MCF 10A (cell line): ENCODE measurements around the gene SMG6. TPM values are rescaled to one million over a fixed set of nuclear protein-coding genes. Genes with fewer than 3 reads are reported as not detected.

Experiments
- BruUV-seq: library from RNA; stranded (reverse); fragments of 400-500 nt; replicated peaks from 2 replicates; lab custom pipeline; 2021; lab: Mats Ljungman, UMichigan
- CTCF ChIA-PET: fragments of 300-600 bp; sonication (Branson Sonifier 250); formaldehyde crosslinking; extraction: SDS; loops from one replicate; lab custom pipeline; 2021; ENCODE audit warnings: antibody characterized with exemption, inconsistent platforms; lab: Yijun Ruan, JAX
- POLR2A ChIA-PET: fragments of 300-600, 350-650 bp; sonication (Branson Sonifier 250); formaldehyde crosslinking; extraction: SDS; loops from one replicate; lab custom pipeline; 2020; ENCODE audit warnings: antibody characterized with exemption, inconsistent platforms; lab: Yijun Ruan, JAX
- DNase-seq: peaks from one replicate; pipeline ENCODE4 v3.0.0-alpha.2; 2018; ENCODE audit not compliant: unreplicated experiment
- H3K27ac Mint-ChIP-seq: one replicate; pipeline ENCODE4 v1.8.0; 2022; ENCODE audit warnings: mild to moderate bottlenecking, low read depth, mixed read lengths; ENCODE audit not compliant: unreplicated experiment
- H3K27me3 Mint-ChIP-seq: one replicate; pipeline ENCODE4 v1.8.0; 2022; ENCODE audit warnings: mixed read lengths; ENCODE audit not compliant: insufficient read depth, unreplicated experiment
- H3K36me3 Mint-ChIP-seq: one replicate; pipeline ENCODE4 v1.8.0; 2022; ENCODE audit warnings: mild to moderate bottlenecking, moderate library complexity, mixed read lengths; ENCODE audit not compliant: insufficient read depth, unreplicated experiment
- H3K4me1 Mint-ChIP-seq: one replicate; pipeline ENCODE4 v1.8.0; 2022; ENCODE audit warnings: mixed read lengths; ENCODE audit not compliant: insufficient read depth, unreplicated experiment
- H3K4me3 Mint-ChIP-seq: one replicate; pipeline ENCODE4 v1.8.0; 2022; ENCODE audit warnings: mild to moderate bottlenecking, moderate library complexity, mixed read lengths; ENCODE audit not compliant: unreplicated experiment
- H3K9me3 Mint-ChIP-seq: one replicate; pipeline ENCODE4 v1.8.0; 2022; ENCODE audit warnings: mixed read lengths; ENCODE audit not compliant: unreplicated experiment
- intact Hi-C: fragments of 100-400 bp; cut with micrococcal nuclease; formaldehyde crosslinking; loops from 2 replicates; pipeline ENCODE4 v1.14.1; 2022
- total RNA-seq: library from RNA; stranded (reverse); gene quantifications from 2 replicates; pipeline ENCODE4 v1.2.3, GENCODE V29; 2022
- TF ChIP-seq, protein P1 (sequence below): fragments of 200-600 bp; IDR thresholded peaks from one replicate; pipeline ENCODE4 v1.8.0; 2022; ENCODE audit warnings: antibody characterized with exemption, mild to moderate bottlenecking; ENCODE audit not compliant: unreplicated experiment

The SMG6 gene
- total RNA-seq, 1 experiment from 2014 or later, result 17.0 TPM

- H3K4me1 Mint-ChIP-seq, result no peaks in the 10 kb centered on the region
- H3K27ac Mint-ChIP-seq, result no peak overlapping the region
- TF ChIP-seq, protein P1, sequence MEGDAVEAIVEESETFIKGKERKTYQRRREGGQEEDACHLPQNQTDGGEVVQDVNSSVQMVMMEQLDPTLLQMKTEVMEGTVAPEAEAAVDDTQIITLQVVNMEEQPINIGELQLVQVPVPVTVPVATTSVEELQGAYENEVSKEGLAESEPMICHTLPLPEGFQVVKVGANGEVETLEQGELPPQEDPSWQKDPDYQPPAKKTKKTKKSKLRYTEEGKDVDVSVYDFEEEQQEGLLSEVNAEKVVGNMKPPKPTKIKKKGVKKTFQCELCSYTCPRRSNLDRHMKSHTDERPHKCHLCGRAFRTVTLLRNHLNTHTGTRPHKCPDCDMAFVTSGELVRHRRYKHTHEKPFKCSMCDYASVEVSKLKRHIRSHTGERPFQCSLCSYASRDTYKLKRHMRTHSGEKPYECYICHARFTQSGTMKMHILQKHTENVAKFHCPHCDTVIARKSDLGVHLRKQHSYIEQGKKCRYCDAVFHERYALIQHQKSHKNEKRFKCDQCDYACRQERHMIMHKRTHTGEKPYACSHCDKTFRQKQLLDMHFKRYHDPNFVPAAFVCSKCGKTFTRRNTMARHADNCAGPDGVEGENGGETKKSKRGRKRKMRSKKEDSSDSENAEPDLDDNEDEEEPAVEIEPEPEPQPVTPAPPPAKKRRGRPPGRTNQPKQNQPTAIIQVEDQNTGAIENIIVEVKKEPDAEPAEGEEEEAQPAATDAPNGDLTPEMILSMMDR, result peak; percentile 29
- intact Hi-C loops, result no loop called here
- POLR2A ChIA-PET, result interaction anchor here (0.6 kb wide), 1 partner anchor 100 kb away, joined by 4 read pairs; no protein-coding TSS in a partner anchor
- no peaks in the 10 kb centered on the region for H3K27me3 Mint-ChIP-seq
- no peak for DNase-seq
- BruUV-seq, result no TSS peak
- CTCF ChIA-PET, result interaction anchor here (0.6 to 3.1 kb wide), 3 partner anchors 160 to 256 kb away, joined by 3 to 19 read pairs (median 3); no protein-coding TSS in a partner anchor
- no peaks in the 10 kb centered on the region for H3K36me3 Mint-ChIP-seq
- no peaks in the 10 kb centered on the region for H3K9me3 Mint-ChIP-seq
- H3K4me3 Mint-ChIP-seq, result no peak overlapping the region
These were observed 244.7 kb downstream of the SMG6 start for GRCh38 chr17:2058586-2059546.

DNA sequence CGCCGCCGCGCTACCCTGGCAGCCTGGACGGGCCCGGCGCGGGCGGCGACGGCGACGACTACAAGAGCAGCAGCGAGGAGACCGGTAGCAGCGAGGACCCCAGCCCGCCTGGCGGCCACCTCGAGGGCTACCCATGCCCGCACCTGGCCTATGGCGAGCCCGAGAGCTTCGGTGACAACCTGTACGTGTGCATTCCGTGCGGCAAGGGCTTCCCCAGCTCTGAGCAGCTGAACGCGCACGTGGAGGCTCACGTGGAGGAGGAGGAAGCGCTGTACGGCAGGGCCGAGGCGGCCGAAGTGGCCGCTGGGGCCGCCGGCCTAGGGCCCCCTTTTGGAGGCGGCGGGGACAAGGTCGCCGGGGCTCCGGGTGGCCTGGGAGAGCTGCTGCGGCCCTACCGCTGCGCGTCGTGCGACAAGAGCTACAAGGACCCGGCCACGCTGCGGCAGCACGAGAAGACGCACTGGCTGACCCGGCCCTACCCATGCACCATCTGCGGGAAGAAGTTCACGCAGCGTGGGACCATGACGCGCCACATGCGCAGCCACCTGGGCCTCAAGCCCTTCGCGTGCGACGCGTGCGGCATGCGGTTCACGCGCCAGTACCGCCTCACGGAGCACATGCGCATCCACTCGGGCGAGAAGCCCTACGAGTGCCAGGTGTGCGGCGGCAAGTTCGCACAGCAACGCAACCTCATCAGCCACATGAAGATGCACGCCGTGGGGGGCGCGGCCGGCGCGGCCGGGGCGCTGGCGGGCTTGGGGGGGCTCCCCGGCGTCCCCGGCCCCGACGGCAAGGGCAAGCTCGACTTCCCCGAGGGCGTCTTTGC lies 245.6 kb downstream of the SMG6 start:
- intact Hi-C loops, result no loop called here
- POLR2A ChIA-PET, result no interaction called here
- H3K4me1 Mint-ChIP-seq, result peaks cover 5% of the 10 kb centered on the region

DNA sequence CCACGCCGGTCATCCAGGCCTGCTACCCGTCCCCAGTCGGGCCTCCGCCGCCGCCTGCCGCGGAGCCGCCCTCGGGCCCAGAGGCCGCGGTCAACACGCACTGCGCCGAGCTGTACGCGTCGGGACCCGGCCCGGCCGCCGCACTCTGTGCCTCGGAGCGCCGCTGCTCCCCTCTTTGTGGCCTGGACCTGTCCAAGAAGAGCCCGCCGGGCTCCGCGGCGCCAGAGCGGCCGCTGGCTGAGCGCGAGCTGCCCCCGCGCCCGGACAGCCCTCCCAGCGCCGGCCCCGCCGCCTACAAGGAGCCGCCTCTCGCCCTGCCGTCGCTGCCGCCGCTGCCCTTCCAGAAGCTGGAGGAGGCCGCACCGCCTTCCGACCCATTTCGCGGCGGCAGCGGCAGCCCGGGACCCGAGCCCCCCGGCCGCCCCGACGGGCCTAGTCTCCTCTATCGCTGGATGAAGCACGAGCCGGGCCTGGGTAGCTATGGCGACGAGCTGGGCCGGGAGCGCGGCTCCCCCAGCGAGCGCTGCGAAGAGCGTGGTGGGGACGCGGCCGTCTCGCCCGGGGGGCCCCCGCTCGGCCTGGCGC lies 246.3 kb downstream of the SMG6 start:
- ChIA-PET POLR2A (interaction anchor here (0.6 kb wide), 1 partner anchor 1833 kb away, joined by 3 read pairs; no protein-coding TSS in a partner anchor), CTCF (interaction anchor here (3.1 kb wide), 1 partner anchor 188 kb away, joined by 19 read pairs; no protein-coding TSS in a partner anchor)
- H3K4me1 Mint-ChIP-seq, result peaks cover 5% of the 10 kb centered on the region
- no peaks in the 10 kb centered on the region for H3K27me3 Mint-ChIP-seq
- TF ChIP-seq, protein P1, result no peak
- H3K4me3 Mint-ChIP-seq, result no peak overlapping the region
- H3K27ac Mint-ChIP-seq, result no peak overlapping the region
- BruUV-seq, result no TSS peak
- H3K9me3 Mint-ChIP-seq, result no peaks in the 10 kb centered on the region
- intact Hi-C loops, result no loop called here
- DNase-seq, result no peak
- H3K36me3 Mint-ChIP-seq, result no peaks in the 10 kb centered on the region

More for the DNA sequence above, 245.6 kb downstream of the SMG6 start:
- Mint-ChIP-seq H3K36me3 (no peaks in the 10 kb centered on the region), H3K27ac (no peak overlapping the region), H3K27me3 (no peaks in the 10 kb centered on the region), H3K9me3 (no peaks in the 10 kb centered on the region), H3K4me3 (no peak overlapping the region)
- TF ChIP-seq, protein P1, result no peak
- no peak for DNase-seq
- CTCF ChIA-PET, result interaction anchor here (3.1 kb wide), 1 partner anchor 187 kb away, joined by 19 read pairs; no protein-coding TSS in a partner anchor
- BruUV-seq, result no TSS peak
